Right lung (tissue), 10 donors: ENCODE results near the gene HSD17B2. TPM values are rescaled to one million over a fixed set of nuclear protein-coding genes. Genes with fewer than 3 reads are reported as not detected.
"Not testable (repeated sequence)": the region's sequence is repeated elsewhere in the genome, so short reads cannot be mapped to it uniquely, and the experiment has no call there.

Experiments used
- DNase-seq, 2 donors: peaks; one replicate each; pipeline ENCODE4 v3.0.0-alpha.2; 2013
- long read RNA-seq, 8 donors: transcript quantifications; one replicate each; lab custom pipeline, GENCODE V29; 2026
- polyA plus RNA-seq, 5 donors: library from polyadenylated mRNA; unstranded; fragments of 120-200 nt; gene quantifications; one replicate each; pipeline versions ENCODE4 v1.2.1 to v1.2.3, GENCODE V29; 2013; ENCODE audit warnings: inconsistent platforms in 1 of 5, low replicate concordance in 1 of 5; ENCODE audit not compliant: insufficient read length in 5 of 5, insufficient read depth in 1 of 5

HSD17B2 gene, protein sequence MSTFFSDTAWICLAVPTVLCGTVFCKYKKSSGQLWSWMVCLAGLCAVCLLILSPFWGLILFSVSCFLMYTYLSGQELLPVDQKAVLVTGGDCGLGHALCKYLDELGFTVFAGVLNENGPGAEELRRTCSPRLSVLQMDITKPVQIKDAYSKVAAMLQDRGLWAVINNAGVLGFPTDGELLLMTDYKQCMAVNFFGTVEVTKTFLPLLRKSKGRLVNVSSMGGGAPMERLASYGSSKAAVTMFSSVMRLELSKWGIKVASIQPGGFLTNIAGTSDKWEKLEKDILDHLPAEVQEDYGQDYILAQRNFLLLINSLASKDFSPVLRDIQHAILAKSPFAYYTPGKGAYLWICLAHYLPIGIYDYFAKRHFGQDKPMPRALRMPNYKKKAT
- polyA plus RNA-seq, result 1 to 10 TPM in 1 of 5 donors, under 1 TPM in 4; 0.15 to 1.1 (median 0.42) TPM
- long read RNA-seq, donor 1, result 0 reads
- long read RNA-seq, donor 2, result 0 reads
- long read RNA-seq, donor 3, result 0 reads
- long read RNA-seq, donor 4, result 0 reads
- long read RNA-seq, donor 5, result 0 reads
- long read RNA-seq, donor 6, result 0 reads
- long read RNA-seq, donor 7, result 0 reads
- long read RNA-seq, donor 8, result 0 reads

DNA sequence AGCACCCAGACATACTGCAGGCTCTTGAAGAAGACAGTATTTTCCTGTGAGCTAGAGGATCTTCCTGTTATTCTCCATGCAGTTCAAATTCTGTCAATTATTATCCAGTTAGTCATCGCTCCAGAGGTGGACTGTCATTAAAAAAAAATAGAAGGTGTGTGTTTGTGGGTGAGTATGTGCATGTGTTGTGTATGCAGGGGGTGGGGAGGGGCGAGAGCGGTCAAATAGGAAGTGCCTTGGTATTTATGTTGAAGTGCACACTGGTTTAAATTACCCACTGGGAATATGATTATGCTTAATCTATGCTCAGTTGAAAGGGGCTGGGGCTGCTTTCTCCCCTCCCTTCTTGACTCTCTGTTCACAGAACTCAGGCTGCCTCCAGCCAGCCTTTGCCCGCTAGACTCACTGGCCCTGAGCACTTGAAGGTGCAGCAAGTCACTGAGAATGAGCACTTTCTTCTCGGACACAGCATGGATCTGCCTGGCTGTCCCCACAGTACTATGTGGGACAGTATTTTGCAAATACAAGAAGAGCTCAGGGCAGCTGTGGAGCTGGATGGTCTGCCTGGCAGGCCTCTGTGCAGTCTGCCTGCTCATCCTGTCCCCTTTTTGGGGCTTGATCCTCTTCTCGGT lies at the start of gene HSD17B2:
TSS of gene HSD17B2 (plus strand) at position 273 of the 632 bp plus-strand sequence. CDS start at position 445, 172 bp downstream.
- no peak for DNase-seq

DNA sequence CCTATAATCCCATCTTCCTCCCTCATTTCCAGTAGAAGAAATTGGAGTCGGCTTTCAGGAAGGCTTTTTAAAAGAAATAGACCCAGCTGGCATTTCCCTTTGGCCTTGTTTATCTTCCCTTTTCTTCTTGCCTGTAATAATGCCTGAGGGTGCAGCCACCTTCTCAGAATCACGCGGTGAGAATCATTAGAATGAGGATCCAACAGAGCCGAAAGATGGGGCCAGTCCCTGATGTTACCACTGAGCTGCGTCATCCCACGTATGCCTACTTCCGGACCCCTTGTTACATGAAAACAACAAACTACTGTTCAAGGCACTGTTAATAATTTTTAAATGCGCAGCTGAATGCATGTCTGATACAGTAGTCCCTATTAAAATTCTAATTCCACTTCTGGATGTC lies 47.9 kb upstream of the HSD17B2 start:
- DNase-seq, result no peak

DNA sequence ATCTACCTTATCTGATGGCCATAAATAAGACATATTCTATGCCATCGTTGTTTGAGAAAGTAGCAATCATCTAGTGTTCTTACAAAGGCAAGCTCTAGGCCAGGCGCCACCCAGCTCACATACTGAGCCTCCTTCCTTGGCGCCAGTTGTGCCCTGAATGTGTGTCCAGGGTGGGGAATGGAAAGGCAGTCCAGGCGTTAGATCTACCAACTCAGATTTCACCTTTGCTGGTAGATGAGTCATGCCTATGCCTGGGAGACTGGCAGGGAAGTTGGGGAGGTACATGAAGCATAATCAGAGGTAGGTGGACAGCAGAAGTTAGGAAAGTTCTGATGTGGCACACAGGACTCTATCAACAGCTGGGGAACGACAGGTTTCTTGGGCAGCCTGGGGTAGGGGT lies 47.3 kb upstream of the HSD17B2 start:
- DNase-seq, result no peak

DNA sequence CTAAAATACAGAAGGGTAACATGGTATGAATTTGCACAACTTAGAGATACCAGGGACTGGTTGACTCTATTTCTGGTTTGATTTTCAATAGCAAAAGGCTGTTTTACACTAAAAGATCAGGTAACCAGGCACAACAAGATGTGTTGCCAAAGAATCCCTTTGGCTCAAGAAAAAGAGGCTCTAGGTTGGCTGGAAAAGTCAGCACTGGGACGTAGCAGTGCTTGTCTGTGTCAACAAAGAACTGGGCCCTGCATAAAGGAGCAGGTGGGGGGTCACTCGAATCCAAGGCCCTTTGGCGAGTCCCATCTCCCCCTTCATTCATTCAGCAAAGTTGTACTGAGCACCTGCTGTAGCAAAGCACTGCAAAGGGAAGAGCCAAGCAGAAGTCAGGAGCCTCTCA lies 42.2 kb upstream of the HSD17B2 start:
- DNase-seq, result no peak

DNA sequence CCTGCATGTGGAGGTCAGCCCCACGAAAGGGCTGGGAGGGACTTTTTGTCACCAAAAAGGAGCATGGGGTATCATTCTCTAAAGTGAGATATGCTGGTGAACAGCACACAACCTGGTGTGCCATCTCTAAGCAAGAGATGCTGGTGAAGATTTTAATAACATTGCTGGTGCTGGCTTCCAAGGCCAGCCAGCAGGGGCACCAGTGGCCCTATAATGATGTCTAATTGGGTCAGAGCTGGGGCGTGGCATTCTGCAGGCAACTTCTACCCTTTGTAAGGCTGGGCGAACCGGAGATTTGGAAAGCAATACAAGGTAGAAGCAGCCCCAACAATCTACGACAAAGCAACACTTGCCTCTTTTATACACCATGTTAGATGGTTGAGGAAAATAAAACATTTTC lies 40.6 kb upstream of the HSD17B2 start:
- DNase-seq, result no peak

DNA sequence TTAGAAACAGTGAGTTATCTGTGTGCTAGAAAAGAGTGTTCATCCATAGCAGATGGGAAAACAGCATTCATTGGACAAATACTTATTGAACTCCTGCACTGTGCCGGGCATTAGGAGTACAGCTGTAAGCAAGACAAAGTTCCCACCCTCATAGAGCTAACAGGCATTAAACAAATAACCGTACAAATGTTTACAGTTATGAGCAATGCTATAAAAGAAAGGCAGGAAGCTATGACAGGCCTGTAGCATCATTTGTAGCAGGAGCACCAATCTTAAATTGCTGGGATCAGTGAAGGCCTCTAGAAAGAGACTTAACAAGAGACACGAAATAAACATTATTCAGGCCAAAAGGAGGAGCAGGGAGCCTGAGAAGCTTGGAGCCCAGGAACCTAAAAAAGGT lies 39.4 kb upstream of the HSD17B2 start:
- DNase-seq, result no peak

DNA sequence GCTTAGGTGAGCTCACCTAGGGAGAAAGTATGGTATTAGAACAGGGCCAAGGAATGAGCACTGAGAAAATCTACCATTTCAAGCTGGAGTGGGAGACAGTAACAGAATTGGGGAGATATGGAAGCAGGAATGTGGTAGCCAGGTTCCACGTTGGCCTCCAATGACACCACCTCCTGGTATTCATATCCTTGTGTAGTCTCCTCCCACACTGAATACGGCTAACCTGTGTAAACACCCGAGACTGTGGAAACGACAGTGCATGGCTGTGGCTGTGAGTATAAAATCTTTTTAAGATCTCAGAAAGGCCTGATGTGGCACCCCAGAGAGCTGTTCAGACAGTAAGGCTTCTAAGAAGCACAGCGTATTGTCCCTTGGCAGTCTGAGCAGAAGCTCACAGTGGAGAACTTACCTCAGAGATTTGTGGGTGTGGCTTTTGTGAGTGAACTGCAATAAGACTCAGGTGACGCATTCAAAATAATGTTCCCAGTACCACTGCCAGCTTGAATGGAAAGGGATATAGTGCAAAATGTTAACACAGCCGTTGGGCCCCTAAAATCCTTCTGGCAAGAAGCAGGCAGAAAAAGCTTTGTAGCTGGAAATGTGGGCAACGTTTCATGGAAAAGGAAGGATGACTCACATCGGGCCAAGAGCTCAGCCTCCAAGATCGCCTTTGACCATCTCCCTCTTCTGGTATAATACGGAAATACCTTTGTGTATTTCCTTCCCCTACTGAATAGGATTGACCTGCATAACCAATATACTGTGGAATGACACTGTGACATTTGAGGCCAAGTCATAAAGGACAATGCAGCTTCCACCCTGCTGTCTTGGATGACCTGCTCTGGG lies 38.2 kb upstream of the HSD17B2 start:
- DNase-seq, result no peak

DNA sequence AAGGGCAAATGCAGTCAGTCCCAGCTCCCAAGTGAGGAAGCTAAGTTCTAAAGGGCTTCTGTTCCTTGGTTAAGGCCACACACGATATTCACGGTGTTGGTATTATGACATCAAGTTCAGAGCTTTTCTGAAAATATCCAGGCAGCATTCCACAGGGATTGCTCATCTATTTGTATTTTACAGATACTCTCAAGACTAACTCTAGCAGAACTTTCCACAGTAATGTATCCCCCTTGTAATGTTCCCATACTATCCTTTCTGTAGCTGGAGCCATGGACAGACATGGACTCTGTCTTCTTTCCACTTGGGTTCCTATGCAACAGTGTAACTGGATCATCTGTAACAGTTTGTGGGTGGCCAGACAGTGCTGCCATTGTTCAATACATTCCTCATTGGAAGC lies 37.3 kb upstream of the HSD17B2 start:
- DNase-seq, result no peak

DNA sequence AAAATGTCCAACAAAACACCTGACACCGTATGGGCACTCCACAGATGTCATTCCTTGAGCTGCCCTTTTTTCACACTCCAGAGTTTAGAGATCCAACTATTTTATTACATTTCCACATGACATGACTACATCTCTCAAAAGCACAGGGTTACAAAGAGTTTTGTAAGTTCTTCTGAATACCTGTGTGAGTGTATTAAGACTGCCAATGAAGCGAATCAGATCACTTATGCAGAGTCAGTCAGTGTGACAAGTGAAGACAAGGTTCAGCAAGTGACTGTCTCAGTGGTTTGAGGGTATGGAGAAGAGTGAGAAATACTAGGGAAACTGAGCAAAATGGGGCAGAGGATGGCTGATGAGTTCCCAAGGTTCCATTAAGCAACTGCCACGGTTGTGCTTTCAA lies 32.2 kb upstream of the HSD17B2 start:
- DNase-seq, result no peak

DNA sequence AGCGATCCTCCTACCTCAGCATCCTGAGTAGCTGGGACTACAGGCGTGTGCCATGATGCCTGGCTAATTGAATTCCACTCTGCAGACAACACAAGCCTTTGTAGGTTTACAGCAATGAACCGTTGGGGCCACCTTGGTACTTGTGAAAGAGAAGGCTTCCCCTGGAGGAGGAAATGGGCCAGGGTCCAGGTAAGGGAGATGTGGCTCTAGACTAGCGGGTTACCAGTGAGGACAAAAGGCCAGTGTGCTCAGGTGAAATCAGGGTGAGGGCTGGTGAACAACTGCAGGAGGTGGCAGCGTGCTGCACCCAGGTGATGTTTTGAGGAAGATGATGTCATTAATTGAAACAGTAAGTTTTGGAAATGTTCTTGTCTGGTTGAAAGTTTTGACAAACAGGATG lies 30.5 kb upstream of the HSD17B2 start:
- DNase-seq, result no peak

DNA sequence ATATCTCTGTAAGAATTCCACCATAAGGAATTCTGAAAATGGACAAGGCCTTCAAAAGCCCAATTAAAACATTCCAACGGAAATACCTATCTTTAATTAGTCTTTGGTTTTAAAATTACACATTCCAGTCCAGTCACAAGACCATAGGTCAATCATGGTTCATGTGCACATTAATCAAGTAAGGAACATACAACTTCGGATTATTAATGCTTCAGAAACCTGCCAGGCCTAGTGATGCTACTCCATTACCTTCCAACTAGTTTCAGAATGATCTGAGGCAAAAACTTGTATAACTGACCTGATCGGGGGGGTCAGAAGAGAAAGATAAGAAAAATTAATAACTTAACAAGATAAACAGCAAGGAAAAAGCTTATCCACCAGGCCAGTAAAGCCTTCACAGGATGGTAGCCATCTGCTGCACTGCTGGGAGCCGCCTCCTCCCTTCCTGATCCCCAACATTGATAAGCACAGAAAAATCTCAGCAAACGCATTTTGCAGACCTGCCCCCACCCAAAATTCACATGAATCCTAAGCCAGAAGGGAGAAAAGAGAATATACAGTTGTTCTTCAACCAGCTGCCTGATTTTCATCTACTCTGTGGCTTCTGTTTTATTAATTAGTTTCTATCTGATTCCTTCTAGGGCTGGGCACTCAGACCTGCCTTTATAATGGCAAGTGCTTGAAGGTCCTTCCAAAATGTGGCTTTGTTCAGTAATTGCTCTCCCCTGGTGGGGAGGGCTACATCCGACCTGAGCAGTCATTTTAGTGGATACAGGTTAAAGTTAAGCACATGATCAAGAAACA lies 29.8 kb upstream of the HSD17B2 start:
- DNase-seq, result no peak

DNA sequence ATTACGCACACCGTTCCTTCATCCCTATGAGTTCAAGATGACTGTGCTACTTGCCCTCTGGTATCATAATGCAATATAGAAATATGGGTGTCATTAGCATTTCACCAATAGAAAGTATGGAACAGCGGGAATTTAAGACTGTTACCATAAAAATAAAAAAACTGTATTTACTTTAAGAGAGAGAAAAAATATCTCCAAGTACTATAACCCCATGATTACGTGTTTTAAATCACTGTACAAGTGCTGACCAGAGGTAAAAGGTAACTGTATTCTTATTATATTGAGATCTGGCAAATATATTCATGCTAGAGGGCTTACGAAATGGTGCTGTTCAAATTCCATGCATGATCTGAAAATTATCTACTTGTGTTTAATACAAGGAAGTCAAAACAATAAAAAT lies 29.0 kb upstream of the HSD17B2 start:
- DNase-seq, result no peak

DNA sequence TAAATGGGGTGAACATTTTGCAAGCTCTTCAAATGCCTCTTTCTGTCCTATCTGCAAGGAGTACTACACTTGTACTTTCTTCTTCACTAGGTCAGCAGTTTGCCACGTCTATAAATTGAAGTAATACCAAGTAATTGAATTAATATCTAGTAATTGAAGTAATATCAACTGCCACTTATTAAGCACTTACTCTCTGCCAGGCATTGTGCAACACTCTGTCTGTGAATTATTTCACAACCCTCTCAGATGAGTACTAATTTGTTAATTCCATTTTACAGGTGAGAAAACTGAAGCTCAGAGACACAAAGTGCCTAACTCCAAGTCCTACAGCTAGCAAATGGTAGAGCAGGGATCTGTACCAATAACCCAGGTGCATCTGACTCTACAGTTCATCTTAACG lies 27.9 kb upstream of the HSD17B2 start:
- no peak for DNase-seq

DNA sequence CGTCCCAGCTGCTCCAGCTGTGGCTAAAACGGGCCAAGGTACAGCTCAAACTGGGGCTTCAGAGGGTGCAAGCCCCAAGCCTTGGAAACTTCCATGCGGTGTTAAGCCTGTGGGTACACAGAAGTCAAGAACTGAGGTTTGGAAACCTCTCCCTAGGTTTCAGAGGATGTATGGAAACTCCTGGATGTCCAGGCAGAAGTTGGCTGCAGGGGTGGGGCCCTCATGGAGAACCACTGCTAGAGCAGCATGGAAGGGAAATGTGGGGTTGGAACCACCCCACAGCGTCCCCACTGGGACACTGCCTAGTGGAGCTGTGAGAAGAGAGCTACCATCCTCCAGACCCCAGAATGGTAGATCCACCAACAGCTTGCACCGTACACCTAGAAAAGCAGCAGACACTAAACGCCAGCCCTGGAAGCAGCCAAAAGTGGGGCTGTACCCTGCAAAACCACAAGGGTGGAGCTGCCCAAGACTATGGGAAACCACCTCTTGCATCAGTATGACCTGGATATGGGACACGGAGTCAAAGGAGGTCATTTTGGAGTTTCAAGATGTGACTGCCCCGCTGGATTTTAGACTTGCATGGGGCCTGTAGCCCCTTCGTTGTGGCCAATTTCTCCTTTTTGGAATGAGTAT lies 26.0 kb upstream of the HSD17B2 start:
- no peak for DNase-seq

DNA sequence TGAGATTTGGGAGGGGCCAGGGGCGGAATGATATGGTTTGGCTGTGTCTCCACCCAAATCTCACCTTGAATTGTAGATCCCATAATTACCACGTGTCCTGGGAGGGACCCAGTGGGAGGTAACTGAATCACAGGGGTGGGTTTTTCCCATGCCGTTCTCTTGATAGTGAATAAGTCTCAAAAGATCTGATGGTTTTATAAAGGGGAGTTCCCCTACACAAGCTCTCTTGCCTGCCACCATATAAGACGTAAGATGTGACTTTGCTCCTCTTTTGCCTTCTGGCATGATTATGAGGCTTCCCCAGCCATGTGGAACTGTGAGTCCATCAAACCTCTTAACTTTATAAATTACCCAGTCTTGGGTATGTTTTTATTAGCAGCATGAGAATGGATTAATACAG lies 25.3 kb upstream of the HSD17B2 start:
- DNase-seq, result not testable (repeated sequence)

DNA sequence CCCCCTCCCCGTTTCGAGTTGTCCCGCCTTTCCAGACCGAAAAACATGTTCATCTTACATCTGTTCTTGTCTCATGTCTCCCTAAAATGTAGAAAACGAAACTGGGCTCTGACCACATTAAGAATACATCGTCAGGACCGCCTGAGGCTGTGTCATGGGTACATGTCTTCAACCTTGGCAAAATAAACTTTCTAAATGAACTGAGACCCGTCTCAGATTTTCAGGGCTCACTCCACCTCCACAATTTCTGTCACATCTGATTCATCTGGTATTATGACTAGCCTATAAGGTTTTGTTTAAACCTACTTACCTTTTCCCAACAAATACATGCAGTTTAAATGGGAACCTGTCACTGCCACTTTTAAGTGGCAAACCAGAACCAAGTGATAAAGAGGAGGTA lies 24.4 kb upstream of the HSD17B2 start:
- DNase-seq, result no peak

DNA sequence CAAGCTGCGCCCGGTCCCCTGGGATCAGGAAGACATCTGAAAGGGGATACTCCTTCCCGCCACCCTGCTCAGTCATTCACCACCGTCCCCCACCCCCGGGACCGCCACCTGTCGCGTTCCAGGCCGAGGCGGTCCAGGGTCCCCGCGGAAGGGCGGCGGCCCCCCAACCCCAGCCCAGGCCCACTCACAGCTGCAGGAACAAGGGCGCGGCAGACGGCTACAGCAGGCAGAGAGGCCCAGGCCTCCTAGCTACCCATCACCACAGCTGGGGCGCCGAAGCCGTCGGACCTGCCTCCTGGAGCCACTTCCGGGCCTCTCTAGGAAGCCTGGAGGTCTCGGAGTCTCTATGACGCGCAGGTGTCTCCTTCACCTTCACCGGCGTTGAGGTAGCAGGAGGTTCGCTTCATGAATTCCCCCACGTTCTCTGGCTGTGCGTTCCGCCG lies 23.8 kb upstream of the HSD17B2 start, which contains the start of gene SDR42E1:
TSS of gene SDR42E1 (minus strand) at position 272 of the 443 bp plus-strand sequence. CDS start 10,612 bp downstream, outside the sequence.
- DNase-seq, result peak in 1 of 2 donors; percentile 51

DNA sequence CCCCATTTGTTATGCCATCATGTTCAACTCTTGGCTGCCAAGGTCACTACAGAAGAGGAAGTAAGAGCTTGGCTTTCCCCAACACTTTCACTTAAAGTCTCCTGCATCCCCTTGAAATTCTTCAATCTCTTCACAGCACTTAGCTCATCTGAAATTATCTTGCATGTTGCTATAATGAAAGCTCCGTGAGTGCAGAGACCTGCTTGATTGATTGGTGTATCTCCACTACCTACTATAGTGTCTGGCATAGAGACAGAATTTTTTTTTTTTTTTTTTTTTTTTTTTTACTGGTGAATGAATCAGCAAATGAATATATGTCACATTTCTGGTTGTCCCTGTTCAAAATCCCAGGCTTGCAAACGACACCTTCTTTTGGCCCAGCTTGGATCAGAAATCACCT lies 21.9 kb upstream of the HSD17B2 start:
- no peak for DNase-seq

DNA sequence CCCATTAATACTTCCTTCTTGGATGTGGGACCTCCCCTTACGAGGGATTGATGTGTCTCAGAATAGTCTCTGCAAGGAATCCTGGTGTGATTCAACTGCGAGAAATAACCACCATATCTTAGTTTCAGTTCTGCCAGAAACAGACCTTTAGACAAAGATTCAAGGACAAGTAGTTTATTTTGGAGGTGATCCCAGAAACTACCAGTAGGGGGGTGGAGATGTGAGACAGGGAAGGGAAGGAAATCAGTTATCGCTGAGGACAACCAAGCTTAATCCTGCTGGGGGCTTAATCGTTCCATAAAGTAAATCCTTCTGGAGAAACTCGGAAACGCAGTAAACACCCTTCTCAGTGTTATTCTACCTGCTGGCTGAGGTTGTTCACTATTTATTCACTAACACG lies 18.8 kb upstream of the HSD17B2 start:
- DNase-seq, result no peak

DNA sequence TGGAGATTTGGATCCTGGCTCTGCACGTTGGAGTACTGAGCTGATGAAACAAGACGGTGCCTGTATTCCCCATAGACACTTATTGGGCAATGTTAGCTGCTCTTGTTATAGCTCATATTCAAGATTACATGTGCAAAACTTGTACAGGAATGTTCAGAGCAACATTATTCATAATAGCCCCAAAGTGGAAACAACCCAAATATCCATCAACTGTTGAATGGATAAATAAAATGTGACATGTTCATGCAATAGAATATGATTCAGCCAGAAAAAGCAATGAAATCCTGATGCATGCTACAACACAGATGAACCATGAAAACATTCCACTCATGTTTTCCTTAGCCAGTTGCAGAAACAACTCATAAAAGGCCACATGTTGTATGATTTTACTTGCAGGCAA lies 18.1 kb upstream of the HSD17B2 start:
- DNase-seq, result no peak
